Stimulated activated CD4-positive, alpha-beta T cell treated with anti-CD3 and anti-CD28 coated beads, Interleukin-15, amount 100 ng/mL, for 48 hours (primary cell): Measurements from ENCODE around the gene NT5C1A.

Experiments
- DNase-seq, 2 donors: peaks; one replicate each; pipeline ENCODE4 v3.0.0-alpha.2; 2020; ENCODE audit warnings: low read depth in 2 of 2

Gene NT5C1A

GRCh38 chr1:39637361-39637760 lies 34.5 kb downstream of the NT5C1A start:
- DNase-seq: no peak

GRCh38 chr1:39635871-39636210 lies 36.1 kb downstream of the NT5C1A start:
- DNase-seq: no peak

- DNase-seq: no peak
Observed at GRCh38 chr1:39635205-39635870, 36.6 kb downstream of the NT5C1A start.

- no peak for DNase-seq
Observed at GRCh38 chr1:39633422-39633821, 38.5 kb downstream of the NT5C1A start.

GRCh38 chr1:39632682-39633417 lies 39.1 kb downstream of the NT5C1A start:
- no peak for DNase-seq

GRCh38 chr1:39632323-39632681 lies 39.6 kb downstream of the NT5C1A start:
- DNase-seq: no peak

GRCh38 chr1:39631361-39632322 lies 40.3 kb downstream of the NT5C1A start:
- no peak for DNase-seq

- no peak for DNase-seq
Observed at GRCh38 chr1:39628807-39629350, 43.0 kb downstream of the NT5C1A start.

GRCh38 chr1:39626646-39627045 lies 45.3 kb downstream of the NT5C1A start:
- no peak for DNase-seq

GRCh38 chr1:39625462-39626273 lies 46.2 kb downstream of the NT5C1A start:
- DNase-seq: no peak

GRCh38 chr1:39625009-39625408 lies 46.9 kb downstream of the NT5C1A start:
- DNase-seq: no peak

- no peak for DNase-seq
Observed at GRCh38 chr1:39623053-39623452, 48.9 kb downstream of the NT5C1A start.

GRCh38 chr1:39622427-39622826 lies 49.5 kb downstream of the NT5C1A start:
- no peak for DNase-seq

GRCh38 chr1:39620659-39621165 lies 51.2 kb downstream of the NT5C1A start:
- no peak for DNase-seq

- DNase-seq: no peak
Observed at GRCh38 chr1:39617488-39618049, 54.3 kb downstream of the NT5C1A start.

- DNase-seq: no peak
Observed at GRCh38 chr1:39615086-39615673, 56.7 kb downstream of the NT5C1A start.

- DNase-seq: no peak
Observed at GRCh38 chr1:39614488-39614887, 57.4 kb downstream of the NT5C1A start.

- no peak for DNase-seq
Observed at GRCh38 chr1:39613250-39613649, 58.7 kb downstream of the NT5C1A start.

GRCh38 chr1:39609618-39610331 lies 62.1 kb downstream of the NT5C1A start:
- peak; percentile 67 to 75 for DNase-seq
